ENCODE measurements around the gene VRK3.

- TF ChIP-seq CTCF (IDR thresholded peaks at IDR 0.05) (no peak), POLR2AphosphoS5 (IDR thresholded peaks at IDR 0.05) (no peak), POLR2A (IDR thresholded peaks at IDR 0.05) (no peak)
These were observed 92.4 kb downstream of the VRK3 start for GRCh38 chr19:49932731-49933131.

All from sigmoid colon (tissue), 4 donors.